Effector CD4-positive, alpha-beta T cell (primary cell): ENCODE results near the gene CCSER1.
"Not testable (repeated sequence)": the region's sequence is repeated elsewhere in the genome, so short reads cannot be mapped to it uniquely, and the experiment has no call there.

ENCODE experiments used
- DNase-seq: peaks from one replicate; pipeline ENCODE4 v3.0.0-alpha.2; 2020

The CCSER1 gene

GRCh38 chr4:91317434-91317833, 1190.2 kb downstream of the CCSER1 start:
- DNase-seq = no peak

GRCh38 chr4:91319556-91320268, 1192.5 kb downstream of the CCSER1 start:
- no peak for DNase-seq

GRCh38 chr4:91322961-91323360, 1195.8 kb downstream of the CCSER1 start:
- DNase-seq = no peak

GRCh38 chr4:91325495-91325894, 1198.3 kb downstream of the CCSER1 start:
- no peak for DNase-seq

- not testable (repeated sequence) for DNase-seq
Measured at GRCh38 chr4:91326167-91326566, 1199.0 kb downstream of the CCSER1 start.

GRCh38 chr4:91330555-91331137, 1203.5 kb downstream of the CCSER1 start:
- no peak for DNase-seq

GRCh38 chr4:91340822-91341221, 1213.6 kb downstream of the CCSER1 start:
- no peak for DNase-seq

- DNase-seq = no peak
Measured at GRCh38 chr4:91345632-91346031, 1218.4 kb downstream of the CCSER1 start.

- DNase-seq = not testable (repeated sequence)
Measured at GRCh38 chr4:91356496-91356895, 1229.3 kb downstream of the CCSER1 start.

GRCh38 chr4:91358016-91358415, 1230.8 kb downstream of the CCSER1 start:
- not testable (repeated sequence) for DNase-seq

- DNase-seq = not testable (repeated sequence)
Measured at GRCh38 chr4:91358621-91359020, 1231.4 kb downstream of the CCSER1 start.

GRCh38 chr4:91359041-91360031, 1232.1 kb downstream of the CCSER1 start:
- DNase-seq = no peak

- no peak for DNase-seq
Measured at GRCh38 chr4:91362125-91362524, 1234.9 kb downstream of the CCSER1 start.

- no peak for DNase-seq
Measured at GRCh38 chr4:91366554-91366953, 1239.4 kb downstream of the CCSER1 start.

GRCh38 chr4:91369116-91369515, 1241.9 kb downstream of the CCSER1 start:
- DNase-seq = no peak

- DNase-seq = no peak
Measured at GRCh38 chr4:91373546-91373945, 1246.4 kb downstream of the CCSER1 start.

GRCh38 chr4:91405431-91405830, 1278.2 kb downstream of the CCSER1 start:
- not testable (repeated sequence) for DNase-seq

- DNase-seq = no peak
Measured at GRCh38 chr4:91422011-91422410, 1294.8 kb downstream of the CCSER1 start.

- DNase-seq = no peak
Measured at GRCh38 chr4:91426725-91427124, 1299.5 kb downstream of the CCSER1 start.

- DNase-seq = no peak
Measured at GRCh38 chr4:91427171-91427570, 1300.0 kb downstream of the CCSER1 start.

GRCh38 chr4:91434631-91435030, 1307.4 kb downstream of the CCSER1 start:
- DNase-seq = no peak

GRCh38 chr4:91436556-91436955, 1309.4 kb downstream of the CCSER1 start:
- no peak for DNase-seq

- no peak for DNase-seq
Measured at GRCh38 chr4:91447168-91447567, 1320.0 kb downstream of the CCSER1 start.
